Measurements from ENCODE around the gene POC1A.
A peak's percentile ranks its signal among the peaks of the same experiment; 100 is the strongest.

Gene POC1A

GRCh38 chr3:52104684-52105640, 49.3 kb downstream of the POC1A start:
- DNase-seq (no peak), ATAC-seq (no peak)

- DNase-seq (no peak), ATAC-seq (no peak)
Measured at GRCh38 chr3:52102934-52103333, 51.3 kb downstream of the POC1A start.

- ATAC-seq: no peak
- DNase-seq: no peak
Measured at GRCh38 chr3:52099001-52099401, 55.2 kb downstream of the POC1A start.

GRCh38 chr3:52097851-52098507, 56.2 kb downstream of the POC1A start:
- no peak for ATAC-seq
- DNase-seq: no peak

- DNase-seq (no peak), ATAC-seq (no peak)
Measured at GRCh38 chr3:52095990-52096775, 58.0 kb downstream of the POC1A start.

GRCh38 chr3:52094571-52095485, 59.4 kb downstream of the POC1A start:
- ATAC-seq (no peak), DNase-seq (no peak)

GRCh38 chr3:52093756-52094545, 60.3 kb downstream of the POC1A start:
- ATAC-seq (no peak), DNase-seq (no peak)

- DNase-seq: no peak
- no peak for ATAC-seq
Measured at GRCh38 chr3:52092891-52093290, 61.3 kb downstream of the POC1A start.

GRCh38 chr3:52092271-52092660, 62.0 kb downstream of the POC1A start:
- ATAC-seq: no peak
- DNase-seq: no peak

GRCh38 chr3:52091586-52092270, 62.5 kb downstream of the POC1A start:
- ATAC-seq (no peak), DNase-seq (no peak)

GRCh38 chr3:52090933-52091468, 63.2 kb downstream of the POC1A start:
- no peak for DNase-seq
- ATAC-seq: no peak

GRCh38 chr3:52090131-52090932, 63.9 kb downstream of the POC1A start:
- no peak for DNase-seq
- ATAC-seq: no peak

GRCh38 chr3:52089691-52090090, 64.5 kb downstream of the POC1A start:
- ATAC-seq: no peak
- no peak for DNase-seq

GRCh38 chr3:52088445-52089367, 65.5 kb downstream of the POC1A start:
- DNase-seq (no peak), ATAC-seq (no peak)

- ATAC-seq: no peak
- no peak for DNase-seq
Measured at GRCh38 chr3:52087731-52088130, 66.5 kb downstream of the POC1A start.

GRCh38 chr3:52086976-52087663, 67.1 kb downstream of the POC1A start:
- ATAC-seq: peak; percentile 4
- peak; percentile 27 for DNase-seq

- peak; percentile 6 for ATAC-seq
- no peak for DNase-seq
Measured at GRCh38 chr3:52086461-52086860, 67.8 kb downstream of the POC1A start.

All from stimulated activated naive CD8-positive, alpha-beta T cell treated with anti-CD3 and anti-CD28 coated beads, Interleukin-15, Interleukin-2, amounts not matched to agents 100 U/mL and 50 U/mL, for 24 hours (primary cell).